SJSA1 (cell line): ENCODE results near the gene SMARCD1. TPM values are rescaled to one million over a fixed set of nuclear protein-coding genes. Genes with fewer than 3 reads are reported as not detected.

Experiments used
- DNase-seq, 2 experiments: peaks; one replicate each; pipeline ENCODE4 v3.0.0-alpha.2; 2015 to 2020; ENCODE audit warnings: low spot score in 2 of 2, low read depth in 1 of 2
- H3K27ac ChIP-seq: fragments of 250-450 bp; sonication (Bioruptor Pico); 2 replicates; pipeline ENCODE4 v1.5.1; 2020; ENCODE audit warnings: mild to moderate bottlenecking, moderate library complexity
- H3K27me3 ChIP-seq: fragments of 250-450 bp; sonication (Bioruptor Pico); replicated peaks from 2 replicates; pipeline ENCODE4 v1.5.1; 2020; ENCODE audit warnings: mild to moderate bottlenecking, moderate library complexity
- H3K36me3 ChIP-seq: fragments of 250-450 bp; sonication (Bioruptor Pico); 2 replicates; pipeline ENCODE4 v1.5.1; 2020; ENCODE audit warnings: mild to moderate bottlenecking
- H3K4me1 ChIP-seq: fragments of 250-450 bp; sonication (Bioruptor Pico); replicated peaks from 2 replicates; pipeline ENCODE4 v1.6.1; 2021; ENCODE audit warnings: mild to moderate bottlenecking
- H3K4me3 ChIP-seq: fragments of 250-450 bp; sonication (Bioruptor Pico); 2 replicates; pipeline ENCODE4 v1.5.1; 2020; ENCODE audit warnings: mild to moderate bottlenecking
- H3K9me3 ChIP-seq: fragments of 250-450 bp; sonication (Bioruptor Pico); replicated peaks from 2 replicates; pipeline ENCODE4 v1.5.1; 2020; ENCODE audit warnings: mild to moderate bottlenecking
- total RNA-seq: library from RNA; depleted of rRNA; stranded (reverse); fragments of >200 nt; shearing (Covaris generic); gene quantifications from 2 replicates; pipeline ENCODE4 v1.2.3, GENCODE V29; 2014; rRNA removed

The SMARCD1 gene
- 55.7 and 61.5 TPM in 2 replicates for total RNA-seq

DNA sequence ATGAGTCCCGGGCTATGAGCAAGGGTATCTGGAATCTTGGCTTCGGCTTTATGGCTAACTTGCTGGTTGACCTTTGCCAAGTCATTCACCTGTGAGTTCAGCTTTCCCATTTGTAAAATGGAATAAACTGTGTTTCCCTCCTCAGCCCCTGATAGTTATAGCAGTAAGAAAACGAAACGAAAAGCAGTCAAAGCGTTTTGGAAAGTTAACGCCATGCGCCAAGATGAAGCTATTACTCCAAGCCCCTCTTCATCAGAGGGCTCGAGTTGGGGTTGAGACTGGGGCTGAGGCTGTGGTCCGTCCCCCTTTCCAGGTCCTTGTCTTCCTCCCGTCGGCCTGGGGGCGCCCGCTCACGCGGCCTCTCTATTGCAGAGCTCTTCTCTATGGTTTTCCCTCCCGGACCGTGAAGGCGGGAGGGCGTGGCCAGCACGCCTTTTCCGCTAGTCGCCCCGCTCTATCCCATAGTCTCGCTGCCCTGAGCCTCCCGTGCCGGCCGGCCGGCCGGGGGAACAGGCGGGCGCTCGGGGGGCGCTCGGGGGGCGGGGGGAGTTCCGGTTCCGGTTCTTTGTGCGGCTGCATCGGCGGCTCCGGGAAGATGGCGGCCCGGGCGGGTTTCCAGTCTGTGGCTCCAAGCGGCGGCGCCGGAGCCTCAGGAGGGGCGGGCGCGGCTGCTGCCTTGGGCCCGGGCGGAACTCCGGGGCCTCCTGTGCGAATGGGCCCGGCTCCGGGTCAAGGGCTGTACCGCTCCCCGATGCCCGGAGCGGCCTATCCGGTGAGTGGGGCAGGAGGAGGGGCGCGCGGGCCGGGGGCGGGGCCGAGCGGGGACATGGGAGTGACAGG lies at the start of gene SMARCD1:
TSS of gene SMARCD1 (plus strand) at position 568 of the 840 bp plus-strand sequence. CDS start at position 596, 28 bp downstream.
- H3K27me3 ChIP-seq = no peaks in the 10 kb centered on the region
- peaks cover 10% of the 10 kb centered on the region for H3K4me1 ChIP-seq
- peak; percentile 83 to 94 for DNase-seq
- H3K9me3 ChIP-seq = no peaks in the 10 kb centered on the region
- H3K4me3 ChIP-seq = peak within 1 kb of the TSS; percentile 49
- peaks cover 39% of the 10 kb centered on the region for H3K36me3 ChIP-seq
- H3K27ac ChIP-seq = peak within 1 kb of the TSS; percentile 67

DNA sequence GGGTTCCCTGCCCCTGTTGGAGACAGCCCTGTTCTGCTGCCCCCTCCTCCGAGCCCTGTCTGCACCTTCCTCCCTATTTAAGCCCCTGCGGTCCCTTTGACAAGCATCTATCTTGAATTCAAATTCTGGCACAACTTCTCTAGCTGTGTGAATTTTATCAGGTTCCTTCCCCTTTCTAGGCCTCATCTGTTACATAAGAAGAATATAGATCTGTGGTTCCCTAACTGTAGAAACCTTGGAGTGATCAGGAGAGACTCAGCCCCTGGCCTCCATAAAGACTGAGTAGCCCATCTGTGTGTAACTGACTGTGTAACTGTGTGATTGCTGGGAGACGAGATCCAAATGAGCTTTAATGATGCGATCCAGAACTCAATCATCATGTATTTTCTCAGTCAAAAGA lies 46.8 kb upstream of the SMARCD1 start:
- H3K9me3 ChIP-seq = no peaks in the 10 kb centered on the region

DNA sequence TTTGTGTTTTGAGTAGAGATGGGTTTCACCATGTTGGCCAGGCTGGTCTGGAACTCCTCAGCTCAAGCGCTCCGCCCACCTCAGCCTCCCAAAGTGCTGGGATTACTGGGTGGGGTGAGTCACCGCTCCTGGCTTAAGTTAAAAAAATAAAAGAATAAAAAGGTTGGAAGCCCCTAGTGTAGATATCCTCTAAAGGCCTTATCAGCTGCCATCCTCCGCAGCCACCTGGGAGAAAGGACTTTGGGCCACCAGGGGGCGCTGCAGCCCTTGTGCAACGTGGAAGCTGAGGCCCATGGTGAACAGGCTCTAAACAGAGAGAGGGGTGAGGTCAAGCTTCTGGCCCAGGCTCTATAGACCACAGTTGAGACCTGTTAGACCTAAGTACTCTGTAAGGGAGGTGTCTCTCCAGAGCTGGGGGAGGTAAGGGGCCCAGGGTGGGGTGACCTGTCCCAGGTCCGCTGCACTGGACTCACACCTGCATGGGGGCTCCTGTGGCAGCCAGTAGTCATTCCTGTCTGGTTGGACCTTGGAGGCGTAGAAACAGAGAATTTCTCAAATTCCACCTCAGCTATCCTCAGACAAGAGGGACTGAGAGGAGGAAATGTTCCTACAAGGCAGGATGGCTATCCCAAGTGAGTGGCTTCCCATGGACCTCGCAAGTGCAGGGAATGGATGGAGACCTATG lies 45.8 kb upstream of the SMARCD1 start:
- H3K9me3 ChIP-seq = no peaks in the 10 kb centered on the region
- DNase-seq = peak; percentile 50 to 78
- H3K36me3 ChIP-seq = no peaks in the 10 kb centered on the region
- no peaks in the 10 kb centered on the region for H3K27me3 ChIP-seq
- H3K27ac ChIP-seq = no peak overlapping the region
- H3K4me3 ChIP-seq = no peak overlapping the region
- no peaks in the 10 kb centered on the region for H3K4me1 ChIP-seq

More for the DNA sequence above, 46.8 kb upstream of the SMARCD1 start:
- Histone ChIP-seq H3K27me3 (no peaks in the 10 kb centered on the region), H3K36me3 (no peaks in the 10 kb centered on the region), H3K4me3 (no peak overlapping the region), H3K27ac (no peak overlapping the region), H3K4me1 (no peaks in the 10 kb centered on the region)
- DNase-seq = no peak

DNA sequence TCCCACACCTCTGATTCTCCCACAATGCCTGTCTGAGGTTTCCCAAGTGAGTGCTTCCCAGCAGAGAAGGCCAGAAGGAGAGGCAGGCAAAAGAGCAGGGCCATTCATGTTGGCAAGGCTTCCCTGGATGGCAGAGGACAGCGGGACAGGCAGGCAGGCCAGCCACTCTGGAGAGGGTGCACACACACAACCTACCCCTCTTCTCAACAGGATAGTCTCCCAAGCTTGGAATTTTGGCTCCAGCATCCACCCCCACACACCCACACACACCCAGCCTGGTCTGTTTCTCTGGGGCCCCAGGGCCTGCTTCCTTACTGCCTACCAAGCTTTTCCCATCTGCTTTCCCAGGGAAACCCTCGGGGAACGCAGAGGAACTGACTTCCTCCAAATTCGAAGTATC lies 44.5 kb upstream of the SMARCD1 start:
- DNase-seq = no peak
- H3K9me3 ChIP-seq = no peaks in the 10 kb centered on the region
- no peaks in the 10 kb centered on the region for H3K4me1 ChIP-seq
- H3K27me3 ChIP-seq = no peaks in the 10 kb centered on the region
- H3K27ac ChIP-seq = no peak overlapping the region
- H3K4me3 ChIP-seq = no peak overlapping the region
- H3K36me3 ChIP-seq = no peaks in the 10 kb centered on the region

DNA sequence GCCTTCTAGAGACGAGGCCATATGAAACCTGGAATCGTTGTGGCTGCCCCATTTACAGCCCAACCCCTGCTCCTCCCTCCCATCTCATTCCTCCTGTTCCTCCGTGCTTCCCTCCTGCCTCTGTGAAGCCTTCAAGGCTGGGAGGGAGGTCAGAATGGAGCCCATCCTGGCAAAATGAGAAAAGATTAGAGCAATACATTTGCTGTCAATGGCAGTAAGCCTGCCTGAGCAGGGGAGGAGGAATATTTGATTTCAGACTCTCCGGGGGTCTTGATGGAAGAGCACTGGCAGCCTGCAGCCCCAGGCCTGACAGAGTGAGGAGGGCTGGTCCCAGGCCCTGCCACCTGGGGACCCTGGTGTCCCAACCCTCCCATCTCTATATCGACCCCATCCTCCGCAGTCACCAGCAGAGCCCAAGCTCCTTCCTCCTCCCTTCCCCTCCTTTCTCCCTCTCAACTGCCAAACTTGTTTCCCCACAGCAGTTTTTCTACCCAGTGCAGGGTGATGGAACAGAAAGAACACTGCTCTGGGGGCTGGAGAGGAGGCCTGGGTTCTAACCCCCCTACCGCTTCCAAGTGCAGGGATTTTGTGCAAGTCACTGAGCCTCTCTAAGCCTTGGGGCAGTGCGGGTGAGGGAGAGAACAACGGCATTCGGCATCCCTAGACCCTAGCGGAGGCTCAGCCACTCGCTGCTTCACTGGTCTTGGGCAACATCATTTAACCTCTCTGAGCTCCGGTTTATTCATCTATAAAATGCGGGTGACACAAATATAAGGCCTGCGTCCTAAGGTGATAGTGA lies 43.9 kb upstream of the SMARCD1 start:
- Histone ChIP-seq H3K27ac (no peak overlapping the region), H3K4me1 (no peaks in the 10 kb centered on the region), H3K9me3 (no peaks in the 10 kb centered on the region), H3K4me3 (no peak overlapping the region), H3K36me3 (no peaks in the 10 kb centered on the region), H3K27me3 (no peaks in the 10 kb centered on the region)
- DNase-seq = no peak

DNA sequence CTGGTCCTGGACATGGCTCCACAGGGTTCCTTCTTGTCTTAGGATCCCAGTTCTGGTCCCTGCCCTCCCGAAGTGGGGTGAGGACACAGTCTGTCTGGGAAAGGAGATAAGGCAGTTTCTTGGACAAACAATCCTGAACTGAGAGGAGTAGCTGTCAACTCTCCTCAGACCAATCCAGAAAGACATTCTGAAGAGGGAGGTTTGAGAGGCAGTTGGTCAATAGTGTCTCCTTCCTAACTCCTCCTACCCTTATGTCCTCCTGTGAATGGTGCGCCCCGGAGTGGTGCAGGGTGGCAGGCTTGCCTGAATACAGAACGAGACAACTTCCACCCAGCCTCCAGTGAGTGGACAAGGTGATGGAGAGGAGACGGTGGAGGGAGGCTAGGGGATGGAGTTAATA lies 43.2 kb upstream of the SMARCD1 start:
- H3K4me1 ChIP-seq = no peaks in the 10 kb centered on the region
- DNase-seq = no peak
- no peak overlapping the region for H3K27ac ChIP-seq

DNA sequence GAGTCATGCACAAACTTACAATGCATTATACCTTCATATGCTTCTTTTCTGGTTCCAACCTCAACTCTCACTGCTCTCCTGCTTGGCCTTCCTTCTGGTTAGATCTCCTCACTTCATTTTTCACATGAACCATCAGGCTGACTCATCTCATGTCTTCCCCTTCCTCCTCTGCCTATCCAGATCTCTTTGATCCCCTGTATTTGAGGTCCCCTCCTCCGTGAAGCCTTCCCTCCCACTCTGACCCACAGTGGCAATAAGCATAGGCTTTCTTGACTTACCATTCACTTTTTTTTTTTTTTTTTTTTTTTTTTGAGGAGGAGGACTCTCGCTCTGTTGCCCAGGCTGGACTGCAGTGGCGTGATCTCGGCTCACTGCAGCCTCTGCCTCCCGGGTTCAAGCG lies 42.4 kb upstream of the SMARCD1 start:
- H3K27me3 ChIP-seq = no peaks in the 10 kb centered on the region
- no peaks in the 10 kb centered on the region for H3K36me3 ChIP-seq
- DNase-seq = no peak
- H3K9me3 ChIP-seq = no peaks in the 10 kb centered on the region
- no peaks in the 10 kb centered on the region for H3K4me1 ChIP-seq
- no peak overlapping the region for H3K27ac ChIP-seq
- H3K4me3 ChIP-seq = no peak overlapping the region

More for the DNA sequence above, 43.2 kb upstream of the SMARCD1 start:
- no peaks in the 10 kb centered on the region for H3K27me3 ChIP-seq
- H3K9me3 ChIP-seq = no peaks in the 10 kb centered on the region
- no peaks in the 10 kb centered on the region for H3K36me3 ChIP-seq
- H3K4me3 ChIP-seq = no peak overlapping the region

DNA sequence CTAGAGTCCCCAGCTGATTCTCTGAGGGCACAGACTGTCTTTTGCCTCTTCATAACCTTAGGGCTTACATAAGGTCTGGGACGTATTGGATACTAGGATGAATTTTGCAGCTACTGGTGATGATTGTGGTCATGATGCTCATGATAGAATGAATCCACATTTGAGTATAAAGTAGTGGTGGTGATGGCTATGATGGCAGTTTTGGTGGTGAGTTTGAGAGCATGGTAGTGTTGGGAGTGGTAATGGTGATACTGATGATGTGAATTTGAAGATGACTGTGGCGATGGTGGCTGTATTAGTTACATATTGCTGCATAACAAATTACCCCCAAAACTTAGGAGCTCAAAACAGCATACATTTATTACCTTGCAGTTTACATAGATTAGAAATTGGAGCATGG lies 41.8 kb upstream of the SMARCD1 start:
- H3K4me3 ChIP-seq = no peak overlapping the region
- no peak for DNase-seq
- H3K4me1 ChIP-seq = no peaks in the 10 kb centered on the region
- H3K27me3 ChIP-seq = no peaks in the 10 kb centered on the region
- H3K27ac ChIP-seq = no peak overlapping the region
- H3K36me3 ChIP-seq = no peaks in the 10 kb centered on the region
- no peaks in the 10 kb centered on the region for H3K9me3 ChIP-seq

DNA sequence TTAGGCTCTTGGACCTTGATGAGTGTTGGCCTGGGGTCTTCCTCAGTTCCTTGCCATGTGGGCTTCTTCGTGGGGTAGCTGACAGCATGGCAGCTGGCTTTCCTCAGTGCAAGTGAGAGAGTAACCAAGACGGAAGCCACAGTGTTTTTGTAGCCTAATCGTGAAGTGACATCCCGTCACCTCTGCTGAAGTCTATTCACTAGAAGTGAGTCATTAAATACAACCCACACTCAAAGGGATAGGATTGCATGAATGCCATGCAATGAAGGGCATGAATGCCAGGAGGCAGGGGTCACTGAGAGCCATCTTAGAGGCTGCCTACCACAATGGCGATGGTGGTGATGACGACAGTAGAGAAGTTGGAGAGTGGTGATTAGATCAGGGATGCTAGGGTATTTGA lies 41.3 kb upstream of the SMARCD1 start:
- DNase-seq = no peak
- no peaks in the 10 kb centered on the region for H3K36me3 ChIP-seq
- no peaks in the 10 kb centered on the region for H3K4me1 ChIP-seq

DNA sequence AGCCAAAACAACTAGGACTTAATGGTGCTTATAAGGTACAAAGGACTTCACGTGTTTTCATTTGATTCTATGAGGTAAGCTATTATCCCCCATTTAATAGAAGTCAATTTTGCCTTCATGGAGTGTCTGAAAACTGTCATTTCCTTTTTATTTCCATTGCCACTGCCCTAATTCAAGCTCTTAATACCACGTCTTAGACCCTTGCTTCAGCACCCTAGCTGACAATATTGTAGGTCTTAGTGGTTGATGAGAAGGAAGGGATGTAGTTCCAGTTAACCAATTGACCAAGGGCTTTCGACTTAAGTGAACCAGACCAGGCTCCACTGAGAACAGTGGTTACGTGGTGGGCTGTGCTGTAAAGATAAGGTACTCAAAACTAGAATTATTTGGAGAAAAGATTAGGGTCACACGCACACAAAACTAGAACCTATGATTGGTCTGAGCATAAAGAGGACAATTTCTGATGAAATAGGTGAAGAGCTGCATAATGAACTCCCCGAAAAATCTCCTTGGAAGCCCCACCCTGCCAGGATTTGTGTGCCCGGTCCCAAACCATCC lies 37.4 kb upstream of the SMARCD1 start:
- no peaks in the 10 kb centered on the region for H3K36me3 ChIP-seq
- H3K27me3 ChIP-seq = peaks cover 14% of the 10 kb centered on the region
- H3K4me3 ChIP-seq = no peak overlapping the region
- DNase-seq = no peak
- no peaks in the 10 kb centered on the region for H3K4me1 ChIP-seq
- H3K27ac ChIP-seq = no peak overlapping the region
- no peaks in the 10 kb centered on the region for H3K9me3 ChIP-seq

More for the DNA sequence above, 41.3 kb upstream of the SMARCD1 start:
- Histone ChIP-seq H3K27ac (no peak overlapping the region), H3K9me3 (no peaks in the 10 kb centered on the region), H3K27me3 (no peaks in the 10 kb centered on the region), H3K4me3 (no peak overlapping the region)

DNA sequence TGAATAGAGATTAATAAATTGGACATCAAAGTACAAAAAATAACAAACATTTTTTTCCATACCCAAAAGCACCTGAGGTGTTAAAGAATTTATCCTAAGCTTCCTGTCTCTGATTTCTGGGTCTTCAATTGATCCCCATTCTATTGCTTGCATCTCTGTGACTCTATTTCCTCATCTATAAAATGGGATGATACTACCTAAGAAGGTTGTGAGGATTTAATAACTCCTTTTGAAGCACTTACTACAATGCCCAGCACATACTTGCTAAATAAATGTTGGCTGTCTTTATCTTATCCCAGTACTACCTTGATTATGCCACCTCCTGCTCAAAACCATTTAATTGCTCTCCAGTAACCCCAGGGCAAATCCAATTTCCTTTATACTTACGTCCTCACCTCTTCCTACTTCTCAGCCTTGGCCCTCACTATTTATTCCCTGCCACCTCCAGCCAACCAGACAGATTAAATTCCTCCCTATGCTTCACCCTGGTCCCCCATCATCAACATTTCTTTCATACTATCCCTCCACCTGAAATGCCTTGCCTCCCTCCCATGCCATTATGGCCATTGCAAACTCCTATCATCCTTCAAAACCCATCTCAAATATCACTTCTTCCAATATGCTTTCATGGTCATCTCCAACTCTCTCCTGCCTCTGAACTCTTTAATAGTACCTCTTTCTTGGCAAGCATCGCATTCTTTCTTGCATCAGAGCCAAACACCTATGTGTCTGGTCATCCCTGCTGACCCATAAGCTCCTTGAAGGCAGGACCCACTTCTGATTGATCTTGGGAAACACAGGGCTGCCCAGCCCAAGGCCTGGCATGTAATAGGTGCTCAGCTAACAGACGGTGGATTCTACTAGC lies 35.7 kb upstream of the SMARCD1 start:
- Histone ChIP-seq H3K9me3 (no peaks in the 10 kb centered on the region), H3K27me3 (peaks cover 14% of the 10 kb centered on the region), H3K4me1 (no peaks in the 10 kb centered on the region), H3K36me3 (no peaks in the 10 kb centered on the region), H3K4me3 (no peak overlapping the region), H3K27ac (no peak overlapping the region)
- DNase-seq = no peak

DNA sequence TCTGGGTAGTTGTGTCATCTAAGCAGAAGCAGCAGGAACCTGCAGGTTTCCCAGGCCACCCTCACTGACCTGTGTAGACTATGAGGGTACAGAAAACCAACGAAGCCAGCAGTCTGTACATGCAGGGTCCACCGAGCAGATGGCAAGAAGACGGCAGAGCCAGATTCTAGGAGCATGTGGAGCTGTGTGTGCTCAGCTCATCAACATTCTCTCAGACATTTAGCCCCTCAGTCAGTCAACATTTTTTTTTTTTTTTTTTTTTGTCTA lies 35.1 kb upstream of the SMARCD1 start:
- Histone ChIP-seq H3K27me3 (peaks cover 14% of the 10 kb centered on the region), H3K4me3 (no peak overlapping the region), H3K27ac (no peak overlapping the region), H3K36me3 (no peaks in the 10 kb centered on the region), H3K4me1 (no peaks in the 10 kb centered on the region), H3K9me3 (no peaks in the 10 kb centered on the region)
- DNase-seq = no peak
